ENCODE data around the gene MED7. TPM values are rescaled to one million over a fixed set of nuclear protein-coding genes. Genes with fewer than 3 reads are reported as not detected.

MED7 gene
- total RNA-seq, 3 donors from 2014 or later: 11.8 to 14.4 (median 12.0) TPM

GRCh38 chr5:157159209-157159751 lies 16.6 kb upstream of the MED7 start:
- DNase-seq (no peak), ATAC-seq (no peak)
- H3K4me1 ChIP-seq (ENCODE audit: low read depth): no peaks in the 10 kb centered on the region
- H3K9me3 ChIP-seq: no peaks in the 10 kb centered on the region
- TF ChIP-seq CTCF (IDR thresholded peaks at IDR 0.05): no peak
- intact Hi-C loops (cut with DNase I, micrococcal nuclease): no loop called here
- H3K36me3 ChIP-seq (ENCODE audit: low read depth): no peaks in the 10 kb centered on the region
- H3K4me3 ChIP-seq: no peak overlapping the region

- Histone ChIP-seq H3K36me3 (ENCODE audit: low read depth) (no peaks in the 10 kb centered on the region), H3K4me3 (no peak overlapping the region), H3K4me1 (ENCODE audit: low read depth) (no peaks in the 10 kb centered on the region), H3K9me3 (no peaks in the 10 kb centered on the region)
- intact Hi-C loops (cut with DNase I, micrococcal nuclease): no loop called here
- no peak for TF ChIP-seq CTCF (IDR thresholded peaks at IDR 0.05)
- no peak for DNase-seq
- ATAC-seq: no peak
These were observed 14.7 kb upstream of the MED7 start for GRCh38 chr5:157157293-157157891.

GRCh38 chr5:157155297-157155696 lies 12.6 kb upstream of the MED7 start:
- no peaks in the 10 kb centered on the region for H3K4me1 ChIP-seq (ENCODE audit: low read depth)
- H3K36me3 ChIP-seq (ENCODE audit: low read depth): no peaks in the 10 kb centered on the region
- no peak for DNase-seq
- H3K4me3 ChIP-seq: no peak overlapping the region
- ATAC-seq: no peak
- H3K9me3 ChIP-seq: no peaks in the 10 kb centered on the region
- intact Hi-C loops (cut with DNase I, micrococcal nuclease): no loop called here
- TF ChIP-seq CTCF (IDR thresholded peaks at IDR 0.05): no peak

- Histone ChIP-seq H3K4me3 (no peak overlapping the region), H3K4me1 (ENCODE audit: low read depth) (no peaks in the 10 kb centered on the region), H3K9me3 (no peaks in the 10 kb centered on the region), H3K36me3 (ENCODE audit: low read depth) (no peaks in the 10 kb centered on the region)
- DNase-seq (no peak), ATAC-seq (no peak)
- TF ChIP-seq CTCF (IDR thresholded peaks at IDR 0.05): no peak
- intact Hi-C loops (cut with DNase I, micrococcal nuclease): no loop called here
These were observed 8.3 kb upstream of the MED7 start for GRCh38 chr5:157150995-157151394.

- Histone ChIP-seq H3K4me3 (no peak overlapping the region), H3K36me3 (ENCODE audit: low read depth) (no peaks in the 10 kb centered on the region), H3K9me3 (no peaks in the 10 kb centered on the region), H3K4me1 (ENCODE audit: low read depth) (no peaks in the 10 kb centered on the region)
- peak; percentile 87 for ATAC-seq
- TF ChIP-seq CTCF (IDR thresholded peaks at IDR 0.05): peak; percentile 73
- peak in 2 of 3 donors; percentile 36 to 93 for DNase-seq
- intact Hi-C loops (cut with DNase I, micrococcal nuclease): loop anchor here in 1 of 2 donors (10.0 kb wide), 1 partner anchor 596 kb away; the partner anchor contains the start of gene LSM11
These were observed 6.3 kb upstream of the MED7 start for GRCh38 chr5:157148734-157149615.
